Mesendoderm (in vitro differentiated cells): ENCODE data around the gene PTHLH.

Source experiments
- DNase-seq: peaks from one replicate; pipeline ENCODE4 v3.0.0; 2013
- H2AK5ac ChIP-seq: 2 replicates; pipeline ENCODE4 v1.6.1; 2013; ENCODE audit warnings: low read length, inconsistent platforms
- H2BK120ac ChIP-seq: 2 replicates; pipeline ENCODE4 v1.6.1; 2013; ENCODE audit warnings: low read depth, mild to moderate bottlenecking, low read length, moderate library complexity, mixed read lengths
- H2BK15ac ChIP-seq: replicated peaks from 2 replicates; pipeline ENCODE4 v1.6.1; 2013; ENCODE audit warnings: low read depth, mild to moderate bottlenecking, moderate library complexity
- H2BK5ac ChIP-seq: 2 replicates; pipeline ENCODE4 v1.6.1; 2013; ENCODE audit warnings: low read length, inconsistent platforms
- H3K18ac ChIP-seq: 2 replicates; pipeline ENCODE4 v1.6.1; 2013; ENCODE audit warnings: mild to moderate bottlenecking, low read length, mixed read lengths
- H3K23ac ChIP-seq: one replicate; pipeline ENCODE4 v1.6.1; 2013; ENCODE audit warnings: low read length
- H3K27ac ChIP-seq: 2 replicates; pipeline ENCODE4 v1.5.1; 2013; ENCODE audit warnings: low read depth, mild to moderate bottlenecking, inconsistent platforms, low read length, moderate library complexity
- H3K27me3 ChIP-seq: 2 replicates; pipeline ENCODE4 v1.6.1; 2013; ENCODE audit warnings: low read length, control low read depth, mild to moderate bottlenecking, inconsistent platforms; ENCODE audit not compliant: insufficient read depth, poor library complexity
- H3K36me3 ChIP-seq: 2 replicates; pipeline ENCODE4 v1.6.1; 2013; ENCODE audit warnings: low read length, inconsistent platforms; ENCODE audit not compliant: control insufficient read depth, insufficient read depth
- H3K4ac ChIP-seq: one replicate; pipeline ENCODE4 v1.6.1; 2013; ENCODE audit warnings: low read depth, mild to moderate bottlenecking, low read length, moderate library complexity
- H3K4me1 ChIP-seq: 2 replicates; pipeline ENCODE4 v1.6.1; 2013; ENCODE audit warnings: low read depth, low read length, inconsistent platforms; ENCODE audit not compliant: control insufficient read depth
- H3K4me2 ChIP-seq: 2 replicates; pipeline ENCODE4 v1.6.1; 2013; ENCODE audit warnings: low read length
- H3K4me3 ChIP-seq: 2 replicates; pipeline ENCODE4 v1.5.1; 2013; ENCODE audit warnings: mild to moderate bottlenecking, low read length
- H3K56ac ChIP-seq: one replicate; pipeline ENCODE4 v1.6.1; 2013; ENCODE audit warnings: low read length
- H3K79me1 ChIP-seq: 2 replicates; pipeline ENCODE4 v1.6.1; 2013; ENCODE audit warnings: low read length, inconsistent platforms
- H3K79me2 ChIP-seq: 2 replicates; pipeline ENCODE4 v1.6.1; 2013; ENCODE audit warnings: mild to moderate bottlenecking, low read length; ENCODE audit not compliant: control insufficient read depth, insufficient read depth
- H3K9ac ChIP-seq: 2 replicates; pipeline ENCODE4 v1.6.1; 2013; ENCODE audit warnings: low read length, inconsistent platforms
- H4K5ac ChIP-seq: one replicate; pipeline ENCODE4 v1.6.1; 2013; ENCODE audit warnings: low read length
- H4K8ac ChIP-seq: one replicate; pipeline ENCODE4 v1.6.1; 2013; ENCODE audit warnings: low read depth, mild to moderate bottlenecking, control low read depth, low read length, moderate library complexity
- WGBS: extraction: QIAGEN DNeasy Blood & Tissue Kit; methylation state at CpG from one replicate; pipeline ENCODE4 v1.1.7; 2013; ENCODE audit warnings: low lambda C conversion rate, missing lambda C conversion rate; ENCODE audit not compliant: insufficient coverage; ENCODE audit errors: extremely low coverage; 5-methylcytosine and 5-hydroxymethylcytosine counted together

PTHLH gene

DNA sequence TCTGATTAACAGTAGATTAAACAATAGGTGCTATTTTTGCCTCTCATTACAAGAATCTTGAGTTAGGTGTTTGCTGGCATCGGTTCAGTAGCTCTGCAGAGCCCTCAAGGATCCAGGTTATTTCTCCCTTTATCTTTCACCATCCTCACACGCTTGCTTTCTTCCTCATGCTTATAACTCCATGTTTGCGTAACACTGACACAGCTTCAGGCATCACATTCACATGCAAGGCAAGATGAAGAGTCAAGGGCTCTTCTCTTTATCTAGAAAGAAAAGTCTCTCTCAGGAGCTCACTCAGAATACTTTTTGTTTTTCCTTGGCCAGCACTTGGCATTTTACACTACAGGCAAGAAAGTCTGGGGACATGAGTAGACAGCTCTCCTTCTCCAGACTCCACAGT lies 24.2 kb upstream of the PTHLH start:
- H3K79me1 ChIP-seq, result no peaks in the 10 kb centered on the region
- H2BK15ac ChIP-seq, result no peak overlapping the region
- no peak for DNase-seq
- no peak overlapping the region for H3K18ac ChIP-seq
- no peak overlapping the region for H3K4me3 ChIP-seq
- H2BK120ac ChIP-seq, result no peak overlapping the region
- H3K4ac ChIP-seq, result no peak overlapping the region
- H2BK5ac ChIP-seq, result no peak overlapping the region
- no peak overlapping the region for H2AK5ac ChIP-seq
- H3K79me2 ChIP-seq, result no peaks in the 10 kb centered on the region
- H3K23ac ChIP-seq, result no peak overlapping the region
- H3K27ac ChIP-seq, result no peak overlapping the region
- no peak overlapping the region for H4K8ac ChIP-seq
- H4K5ac ChIP-seq, result no peak overlapping the region
- H3K36me3 ChIP-seq, result no peaks in the 10 kb centered on the region
- no peak overlapping the region for H3K4me2 ChIP-seq
- H3K56ac ChIP-seq, result no peak overlapping the region
- no peaks in the 10 kb centered on the region for H3K4me1 ChIP-seq
- H3K27me3 ChIP-seq, result no peaks in the 10 kb centered on the region
- no CpG with 5 or more reads among the region's 3 CpGs for WGBS
- H3K9ac ChIP-seq, result no peak overlapping the region

DNA sequence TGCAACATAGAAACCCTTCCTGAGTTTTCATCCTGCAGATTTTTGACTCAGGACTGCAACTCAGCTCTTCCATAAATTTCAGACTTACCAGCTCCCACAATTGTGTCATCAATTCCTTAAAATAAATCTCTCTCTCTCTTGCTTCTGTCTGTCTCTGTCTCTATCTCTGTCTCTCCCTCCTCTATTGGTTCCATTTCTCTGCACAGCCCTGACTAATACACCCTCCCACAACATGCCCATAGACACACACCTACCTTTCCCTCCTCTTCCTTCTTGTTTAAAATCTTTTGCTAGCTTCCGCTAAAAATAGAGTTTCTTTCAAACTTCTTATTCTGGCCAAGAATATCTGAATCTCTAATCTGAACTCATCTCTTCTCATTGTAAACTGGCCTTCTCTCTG lies 22.9 kb upstream of the PTHLH start:
- H2AK5ac ChIP-seq, result no peak overlapping the region
- H3K23ac ChIP-seq, result no peak overlapping the region
- no peaks in the 10 kb centered on the region for H3K36me3 ChIP-seq
- DNase-seq, result no peak
- H3K4ac ChIP-seq, result no peak overlapping the region
- no peak overlapping the region for H3K56ac ChIP-seq
- H3K9ac ChIP-seq, result no peak overlapping the region
- no peaks in the 10 kb centered on the region for H3K4me1 ChIP-seq
- no peak overlapping the region for H2BK5ac ChIP-seq
- no peak overlapping the region for H3K27ac ChIP-seq
- H3K27me3 ChIP-seq, result no peaks in the 10 kb centered on the region
- H3K79me1 ChIP-seq, result no peaks in the 10 kb centered on the region
- H3K4me2 ChIP-seq, result no peak overlapping the region
- no peak overlapping the region for H3K4me3 ChIP-seq
- H3K79me2 ChIP-seq, result no peaks in the 10 kb centered on the region
- H4K8ac ChIP-seq, result no peak overlapping the region
- H4K5ac ChIP-seq, result no peak overlapping the region
- no peak overlapping the region for H2BK15ac ChIP-seq
- H2BK120ac ChIP-seq, result no peak overlapping the region
- no CpG with 5 or more reads among the region's 1 CpG for WGBS
- H3K18ac ChIP-seq, result no peak overlapping the region

DNA sequence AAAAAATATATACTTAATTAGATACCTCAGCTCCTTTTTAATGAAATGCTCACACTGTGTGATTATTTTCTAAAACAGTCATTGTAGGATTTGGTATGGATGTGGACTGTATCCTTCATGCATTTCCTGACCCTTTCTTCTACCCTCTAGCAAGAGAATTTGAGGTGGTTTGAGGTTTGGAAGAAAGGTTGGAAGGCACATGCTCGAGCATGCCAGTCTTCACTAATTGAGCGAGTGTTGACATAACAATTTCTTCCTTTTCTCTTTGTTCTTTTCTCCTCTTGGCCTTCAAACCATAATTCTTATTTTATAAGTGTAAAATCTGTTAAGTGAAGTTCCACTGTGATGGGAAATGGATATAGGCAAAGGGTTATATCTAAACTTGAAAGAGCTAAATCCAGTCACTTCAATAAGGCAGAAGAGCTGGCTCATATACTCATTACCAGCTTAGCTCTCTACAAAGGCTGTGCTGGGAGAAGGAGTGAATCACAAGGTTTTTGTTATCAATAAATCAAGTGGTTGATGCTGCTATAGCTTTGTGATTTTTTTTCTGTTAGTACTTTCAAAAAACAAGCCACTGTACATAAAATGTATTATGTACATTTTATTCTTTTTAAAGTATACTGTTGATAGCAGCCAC lies 16.2 kb upstream of the PTHLH start:
- Histone ChIP-seq H3K18ac (no peak overlapping the region), H3K4me2 (no peak overlapping the region), H3K79me2 (no peaks in the 10 kb centered on the region), H3K27ac (no peak overlapping the region), H3K23ac (no peak overlapping the region), H3K27me3 (no peaks in the 10 kb centered on the region), H3K56ac (no peak overlapping the region), H3K4me1 (no peaks in the 10 kb centered on the region), H4K5ac (no peak overlapping the region), H3K9ac (no peak overlapping the region), H2BK120ac (no peak overlapping the region), H2BK15ac (no peak overlapping the region), H3K79me1 (no peaks in the 10 kb centered on the region), H3K4me3 (no peak overlapping the region), H2AK5ac (no peak overlapping the region), H3K36me3 (no peaks in the 10 kb centered on the region), H4K8ac (no peak overlapping the region), H3K4ac (no peak overlapping the region), H2BK5ac (no peak overlapping the region)
- DNase-seq, result no peak
- no CpG with 5 or more reads among the region's 2 CpGs for WGBS

DNA sequence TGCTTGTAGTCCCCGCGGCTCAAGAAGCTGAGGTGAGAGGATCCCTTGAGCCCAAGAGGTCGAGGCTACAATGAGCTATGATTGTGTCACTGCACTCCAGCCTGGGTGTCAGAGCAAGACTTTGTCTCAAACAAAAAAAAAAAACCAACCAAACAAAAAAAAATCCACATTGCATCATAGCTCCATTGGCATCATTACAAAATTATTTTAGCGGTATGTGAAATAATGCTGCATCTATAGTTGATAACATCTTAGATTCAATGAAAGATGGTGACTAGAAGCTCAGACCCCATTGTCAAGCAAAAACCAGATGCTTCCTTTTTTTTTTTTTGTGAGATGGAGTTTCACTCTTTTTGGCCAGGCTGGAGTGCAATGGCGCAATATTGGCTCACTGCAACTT lies 14.8 kb upstream of the PTHLH start:
- H3K4me3 ChIP-seq, result no peak overlapping the region
- no peak overlapping the region for H2BK120ac ChIP-seq
- H3K9ac ChIP-seq, result no peak overlapping the region
- H3K4me2 ChIP-seq, result no peak overlapping the region
- H4K8ac ChIP-seq, result no peak overlapping the region
- DNase-seq, result no peak
- H2BK5ac ChIP-seq, result no peak overlapping the region
- WGBS, result no CpG with 5 or more reads among the region's 5 CpGs
- H3K79me2 ChIP-seq, result no peaks in the 10 kb centered on the region
- no peak overlapping the region for H3K23ac ChIP-seq
- H3K36me3 ChIP-seq, result no peaks in the 10 kb centered on the region
- H2AK5ac ChIP-seq, result no peak overlapping the region
- H3K79me1 ChIP-seq, result no peaks in the 10 kb centered on the region
- H4K5ac ChIP-seq, result no peak overlapping the region
- no peak overlapping the region for H3K56ac ChIP-seq
- H3K27me3 ChIP-seq, result no peaks in the 10 kb centered on the region
- no peak overlapping the region for H3K18ac ChIP-seq
- no peak overlapping the region for H3K27ac ChIP-seq
- H3K4me1 ChIP-seq, result no peaks in the 10 kb centered on the region
- no peak overlapping the region for H3K4ac ChIP-seq
- no peak overlapping the region for H2BK15ac ChIP-seq

DNA sequence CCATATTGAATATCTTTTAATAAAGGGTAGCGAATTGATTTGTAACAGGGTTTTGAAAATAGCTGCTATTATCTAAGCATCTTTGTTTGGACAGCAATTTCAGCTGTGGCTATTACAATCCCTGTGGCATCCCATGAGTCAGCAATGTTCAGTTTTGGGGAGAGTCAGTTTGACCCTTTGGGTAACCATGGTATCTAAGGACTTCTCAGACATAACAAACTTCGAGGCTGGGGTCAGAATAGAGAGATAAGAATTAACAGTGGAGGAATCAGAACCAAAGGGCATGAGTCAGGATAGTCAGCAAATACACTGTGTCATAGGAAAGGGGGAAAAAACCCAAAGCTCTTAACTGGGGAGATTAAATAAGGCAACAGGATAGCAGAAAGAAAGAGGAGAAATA lies 11.7 kb upstream of the PTHLH start:
- Histone ChIP-seq H3K79me2 (no peaks in the 10 kb centered on the region), H3K4ac (no peak overlapping the region), H3K79me1 (no peaks in the 10 kb centered on the region), H3K4me1 (no peaks in the 10 kb centered on the region), H3K56ac (no peak overlapping the region), H2AK5ac (no peak overlapping the region), H2BK15ac (no peak overlapping the region), H3K18ac (no peak overlapping the region), H4K8ac (no peak overlapping the region), H2BK5ac (no peak overlapping the region), H2BK120ac (no peak overlapping the region), H3K23ac (no peak overlapping the region), H3K36me3 (no peaks in the 10 kb centered on the region), H3K4me2 (no peak overlapping the region), H3K9ac (no peak overlapping the region), H4K5ac (no peak overlapping the region), H3K27me3 (no peaks in the 10 kb centered on the region), H3K4me3 (no peak overlapping the region), H3K27ac (no peak overlapping the region)
- DNase-seq, result no peak
- no CpG with 5 or more reads among the region's 2 CpGs for WGBS

DNA sequence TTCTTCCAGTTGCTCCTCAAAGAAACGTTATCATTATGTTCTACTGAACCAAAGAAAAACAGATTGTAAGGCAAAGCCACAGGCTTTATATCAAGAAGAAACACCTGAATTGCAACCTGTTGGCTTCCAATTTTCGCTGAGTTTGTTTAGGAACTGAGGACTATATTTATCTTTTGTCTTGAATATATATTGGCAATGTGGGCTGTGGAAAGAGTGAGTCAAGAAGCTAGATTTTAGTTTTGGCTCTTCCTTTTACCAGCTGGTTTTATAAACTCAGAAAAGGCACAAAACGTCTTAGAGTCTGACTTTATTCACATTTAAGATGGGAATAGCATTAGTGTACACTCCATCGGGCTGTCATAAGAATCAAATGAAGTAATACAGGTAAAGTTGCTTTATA lies 10.4 kb upstream of the PTHLH start:
- Histone ChIP-seq H3K36me3 (no peaks in the 10 kb centered on the region), H3K27ac (no peak overlapping the region), H3K4ac (no peak overlapping the region)

More for the DNA sequence above, 10.4 kb upstream of the PTHLH start:
- Histone ChIP-seq H3K56ac (no peak overlapping the region), H3K4me2 (no peak overlapping the region), H2BK15ac (no peak overlapping the region), H2BK120ac (no peak overlapping the region), H4K5ac (no peak overlapping the region), H2AK5ac (no peak overlapping the region), H3K79me1 (no peaks in the 10 kb centered on the region), H3K9ac (no peak overlapping the region), H3K18ac (no peak overlapping the region), H3K27me3 (peaks cover under 1% of the 10 kb centered on the region), H3K4me3 (no peak overlapping the region), H3K4me1 (no peaks in the 10 kb centered on the region), H3K79me2 (no peaks in the 10 kb centered on the region), H2BK5ac (no peak overlapping the region), H3K23ac (no peak overlapping the region), H4K8ac (no peak overlapping the region)
- no CpG with 5 or more reads among the region's 4 CpGs for WGBS
- DNase-seq, result no peak
